H9 (cell line): Measurements from ENCODE around the gene NEBL. TPM values are rescaled to one million over a fixed set of nuclear protein-coding genes. Genes with fewer than 3 reads are reported as not detected.

ENCODE experiments used
- DNase-seq: peaks from one replicate; pipeline ENCODE4 v3.0.0-alpha.2; 2017
- H2AFZ ChIP-seq: one replicate; pipeline ENCODE4 v1.6.1; 2013; ENCODE audit warnings: mild to moderate bottlenecking, low read length, control low read depth, moderate library complexity
- H2AK5ac ChIP-seq: 2 replicates; pipeline ENCODE4 v1.6.1; 2013; ENCODE audit warnings: low read length, control low read depth, mixed read lengths; ENCODE audit not compliant: insufficient read length
- H2BK120ac ChIP-seq: one replicate; pipeline ENCODE4 v1.6.1; 2013; ENCODE audit warnings: low read depth, mild to moderate bottlenecking, low read length, control low read depth, inconsistent platforms; ENCODE audit not compliant: poor library complexity, severe bottlenecking
- H2BK12ac ChIP-seq: 2 replicates; pipeline ENCODE4 v1.6.1; 2013; ENCODE audit warnings: low read length, control low read depth, mixed read lengths, low read depth; ENCODE audit not compliant: insufficient read length
- H2BK15ac ChIP-seq: 2 replicates; pipeline ENCODE4 v1.6.1; 2013; ENCODE audit warnings: low read depth, low read length, control low read depth
- H2BK20ac ChIP-seq: one replicate; pipeline ENCODE4 v1.6.1; 2013; ENCODE audit warnings: low read depth, mild to moderate bottlenecking, low read length, control low read depth, inconsistent platforms; ENCODE audit not compliant: poor library complexity, severe bottlenecking
- H2BK5ac ChIP-seq: 2 replicates; pipeline ENCODE4 v1.6.1; 2013; ENCODE audit warnings: low read length, control low read depth, mixed read lengths; ENCODE audit not compliant: insufficient read length
- H3K14ac ChIP-seq: 2 replicates; pipeline ENCODE4 v1.6.1; 2013; ENCODE audit warnings: low read length, control low read depth; ENCODE audit not compliant: insufficient read depth
- H3K18ac ChIP-seq: 2 replicates; pipeline ENCODE4 v1.6.1; 2013; ENCODE audit warnings: low read depth, mild to moderate bottlenecking, mixed read lengths, low read length, control low read depth; ENCODE audit not compliant: insufficient read length
- H3K23ac ChIP-seq: 2 replicates; pipeline ENCODE4 v1.6.1; 2013; ENCODE audit warnings: low read length, control low read depth, mixed read lengths, low read depth; ENCODE audit not compliant: insufficient read length
- H3K23me2 ChIP-seq: 2 replicates; pipeline ENCODE4 v1.6.1; 2013; ENCODE audit warnings: low read depth, mild to moderate bottlenecking, mixed read lengths, low read length, control low read depth; ENCODE audit not compliant: insufficient read length, poor library complexity, severe bottlenecking
- H3K27ac ChIP-seq: 2 replicates; pipeline ENCODE4 v1.5.1; 2013; ENCODE audit warnings: low read length, control low read depth, mixed read lengths, low read depth; ENCODE audit not compliant: insufficient read length
- H3K27me3 ChIP-seq: 2 replicates; pipeline ENCODE4 v1.6.1; 2013; ENCODE audit warnings: low read length, control low read depth, inconsistent platforms; ENCODE audit not compliant: insufficient read depth
- H3K4ac ChIP-seq: 2 replicates; pipeline ENCODE4 v1.6.1; 2013; ENCODE audit warnings: low read depth, mild to moderate bottlenecking, control low read depth, inconsistent platforms, low read length, moderate library complexity
- H3K4me1 ChIP-seq: 2 replicates; pipeline ENCODE4 v1.6.1; 2013; ENCODE audit warnings: low read length, control low read depth, inconsistent platforms; ENCODE audit not compliant: insufficient read depth
- H3K4me2 ChIP-seq: 2 replicates; pipeline ENCODE4 v1.6.1; 2013; ENCODE audit warnings: low read length, control low read depth, mixed read lengths; ENCODE audit not compliant: insufficient read length, insufficient read depth
- H3K56ac ChIP-seq: 2 replicates; pipeline ENCODE4 v1.6.1; 2013; ENCODE audit warnings: low read depth, mild to moderate bottlenecking, mixed read lengths, low read length, control low read depth; ENCODE audit not compliant: insufficient read length
- H3K79me1 ChIP-seq: 2 replicates; pipeline ENCODE4 v1.6.1; 2013; ENCODE audit warnings: low read depth, mild to moderate bottlenecking, moderate library complexity, low read length, control low read depth, inconsistent platforms; ENCODE audit not compliant: insufficient read depth, poor library complexity, severe bottlenecking
- H3K79me2 ChIP-seq: 2 replicates; pipeline ENCODE4 v1.6.1; 2013; ENCODE audit warnings: low read length, control low read depth, inconsistent platforms; ENCODE audit not compliant: insufficient read depth
- H3K9ac ChIP-seq: 2 replicates; pipeline ENCODE4 v1.6.1; 2013; ENCODE audit warnings: low read length, control low read depth, mixed read lengths; ENCODE audit not compliant: insufficient read length; ENCODE audit errors: extremely low read depth
- H3K9me3 ChIP-seq: one replicate; pipeline ENCODE4 v1.6.1; 2013; ENCODE audit warnings: low read depth, low read length, inconsistent platforms; ENCODE audit not compliant: control insufficient read depth
- H3T11ph ChIP-seq: one replicate; pipeline ENCODE4 v1.6.1; 2013; ENCODE audit warnings: mild to moderate bottlenecking, low read length, control low read depth, inconsistent platforms
- H4K20me1 ChIP-seq: one replicate; pipeline ENCODE4 v1.6.1; 2013; ENCODE audit not compliant: control insufficient read depth, insufficient read length, insufficient read depth
- H4K5ac ChIP-seq: 2 replicates; pipeline ENCODE4 v1.6.1; 2013; ENCODE audit warnings: low read depth, mild to moderate bottlenecking, mixed read lengths, low read length, control low read depth; ENCODE audit not compliant: insufficient read length
- H4K8ac ChIP-seq: replicated peaks from 2 replicates; pipeline ENCODE4 v1.6.1; 2013; ENCODE audit warnings: low read length, control low read depth, mixed read lengths, low read depth; ENCODE audit not compliant: insufficient read length
- H4K91ac ChIP-seq: 2 replicates; pipeline ENCODE4 v1.6.1; 2013; ENCODE audit warnings: low read depth, mild to moderate bottlenecking, moderate library complexity, mixed read lengths, low read length, control low read depth; ENCODE audit not compliant: insufficient read length
- H3K27ac Mint-ChIP-seq, 3 experiments: 2 replicates in 2 of 3; 3 replicates in 1 of 3; pipeline ENCODE4 v1.8.0; 2020 to 2021; ENCODE audit warnings: mixed read lengths in 3 of 3, mild to moderate bottlenecking in 1 of 3, moderate library complexity in 1 of 3
- H3K27me3 Mint-ChIP-seq: 2 replicates; pipeline ENCODE4 v1.8.0; 2021; ENCODE audit warnings: low read depth, mild to moderate bottlenecking, moderate library complexity, mixed read lengths
- H3K36me3 Mint-ChIP-seq, 3 experiments: 2 replicates in 2 of 3; 3 replicates in 1 of 3; pipeline ENCODE4 v1.8.0; 2020 to 2021; ENCODE audit warnings: low read depth in 3 of 3, mixed read lengths in 3 of 3; ENCODE audit not compliant: insufficient read depth in 1 of 3
- H3K4me1 Mint-ChIP-seq, 2 experiments: 2 replicates each; pipeline ENCODE4 v1.8.0; 2020; ENCODE audit warnings: mixed read lengths in 2 of 2
- H3K4me3 Mint-ChIP-seq, 2 experiments: 2 replicates in 1 of 2; 3 replicates in 1 of 2; pipeline ENCODE4 v1.8.0; 2020 to 2021; ENCODE audit warnings: mild to moderate bottlenecking in 2 of 2, mixed read lengths in 2 of 2, moderate library complexity in 1 of 2
- H3K9me3 Mint-ChIP-seq, 2 experiments: 2 replicates in 1 of 2; 3 replicates in 1 of 2; pipeline ENCODE4 v1.8.0; 2020; ENCODE audit warnings: mild to moderate bottlenecking in 2 of 2, mixed read lengths in 2 of 2, moderate library complexity in 1 of 2
- CTCF ChIP-seq: fragments of 200-600 bp; sonication (generic); conservative IDR thresholded peaks from 3 replicates; pipeline ENCODE4 v1.8.0; 2021; ENCODE audit warnings: antibody characterized with exemption, mild to moderate bottlenecking
- WGBS: extraction: QIAGEN DNeasy Blood & Tissue Kit; methylation state at CpG from one replicate; pipeline ENCODE4 v1.1.7; 2013; ENCODE audit warnings: missing lambda C conversion rate, low lambda C conversion rate, mixed read lengths; ENCODE audit not compliant: insufficient read length; ENCODE audit errors: extremely low coverage; 5-methylcytosine and 5-hydroxymethylcytosine counted together
- total RNA-seq: library from RNA; stranded (reverse); gene quantifications from 2 replicates; pipeline ENCODE4 v1.2.1, GENCODE V29; 2021

The NEBL gene
- total RNA-seq, 1 experiment from 2014 or later: 20.9 TPM

GRCh38 chr10:20932606-20933126 lies 35.6 kb upstream of the NEBL start:
- H3K36me3 Mint-ChIP-seq: peaks cover 7 to 11% (median 8%) of the 10 kb centered on the region in 3 experiments

More at GRCh38 chr10:20932606-20933126, 35.6 kb upstream of the NEBL start:
- no peak for DNase-seq
- Histone ChIP-seq H3T11ph (no peak overlapping the region), H2BK15ac (no peak overlapping the region), H3K18ac (no peak overlapping the region), H2BK12ac (no peak overlapping the region), H3K56ac (no peak overlapping the region), H3K4ac (no peak overlapping the region), H3K79me1 (no peaks in the 10 kb centered on the region), H3K23me2 (no peaks in the 10 kb centered on the region), H3K14ac (no peak overlapping the region), H3K79me2 (no peaks in the 10 kb centered on the region), H4K8ac (no peak overlapping the region), H2BK5ac (no peak overlapping the region), H3K27me3 (no peaks in the 10 kb centered on the region), H4K20me1 (no peaks in the 10 kb centered on the region), H3K9ac (no peak overlapping the region), H3K23ac (no peak overlapping the region), H2BK120ac (no peak overlapping the region), H4K91ac (no peak overlapping the region), H2AFZ (no peak overlapping the region), H3K4me2 (no peak overlapping the region), H2AK5ac (no peak overlapping the region), H4K5ac (no peak overlapping the region), H3K9me3 (no peaks in the 10 kb centered on the region), H3K4me1 (no peaks in the 10 kb centered on the region), H3K27ac (no peak overlapping the region), H2BK20ac (no peak overlapping the region)
- no peaks in the 10 kb centered on the region for H3K4me1 Mint-ChIP-seq
- H3K4me3 Mint-ChIP-seq: no peak overlapping the region
- WGBS: no CpG with 5 or more reads among the region's 5 CpGs
- no peaks in the 10 kb centered on the region for H3K27me3 Mint-ChIP-seq
- no peak overlapping the region for H3K27ac Mint-ChIP-seq
- TF ChIP-seq CTCF: no peak
- peaks cover 8 to 14% of the 10 kb centered on the region in 2 experiments for H3K9me3 Mint-ChIP-seq
